ENCODE data around the gene IFT172. TPM values are rescaled to one million over a fixed set of nuclear protein-coding genes. Genes with fewer than 3 reads are reported as not detected.

The IFT172 gene
- total RNA-seq, 1 donor from 2014 or later: 48.5 TPM

Other genes with a start within 250 kb of the IFT172 start
- not detected for gene SLC30A3, start 226.7 kb downstream of the IFT172 start, total RNA-seq
- gene DNAJC5G, start 214.3 kb downstream of the IFT172 start, total RNA-seq: not detected
- 0.31 TPM for gene TRIM54, start 207.3 kb downstream of the IFT172 start, total RNA-seq
- gene UCN, start 181.3 kb downstream of the IFT172 start, total RNA-seq: 2.4 TPM
- gene MPV17, start 166.6 kb downstream of the IFT172 start, total RNA-seq: 53.5 TPM
- 57.1 TPM for gene GTF3C2, start 133.0 kb downstream of the IFT172 start, total RNA-seq
- 39.1 TPM for gene EIF2B4, start 119.4 kb downstream of the IFT172 start, total RNA-seq
- gene SNX17, start 119.1 kb downstream of the IFT172 start, total RNA-seq: 79.1 TPM
- gene ZNF513, start 109.0 kb downstream of the IFT172 start, total RNA-seq: 17.0 TPM
- 37.8 TPM for gene PPM1G, start 80.2 kb downstream of the IFT172 start, total RNA-seq
- gene NRBP1, start 61.1 kb downstream of the IFT172 start, total RNA-seq: 77.6 TPM
- gene KRTCAP3, start 47.4 kb downstream of the IFT172 start, total RNA-seq: 2.6 TPM
- gene FNDC4, start 5.5 kb upstream of the IFT172 start, total RNA-seq: 6.3 TPM
- gene GCKR, start 7.1 kb upstream of the IFT172 start, total RNA-seq: 0.71 TPM
- 46.1 TPM for gene ZNF512, start 93.3 kb upstream of the IFT172 start, total RNA-seq
- 7.6 TPM for gene CCDC121, start 139.3 kb upstream of the IFT172 start, total RNA-seq
- gene GPN1, start 139.3 kb upstream of the IFT172 start, total RNA-seq: 17.9 TPM
- gene SUPT7L, start 173.9 kb upstream of the IFT172 start, total RNA-seq: 30.8 TPM
- 20.7 TPM for gene SLC4A1AP, start 174.1 kb upstream of the IFT172 start, total RNA-seq